HG03378 (cell line): Measurements from ENCODE around the gene DEPDC1B.
"Not testable (repeated sequence)": the region's sequence is repeated elsewhere in the genome, so short reads cannot be mapped to it uniquely, and the experiment has no call there.

Source experiments
- ATAC-seq: cut with Tn5 transposase; IDR thresholded peaks from one replicate; pipeline ENCODE4 v1.9.1; 2021; ENCODE audit warnings: mild to moderate bottlenecking, moderate library complexity; ENCODE audit not compliant: unreplicated experiment

Gene DEPDC1B, protein sequence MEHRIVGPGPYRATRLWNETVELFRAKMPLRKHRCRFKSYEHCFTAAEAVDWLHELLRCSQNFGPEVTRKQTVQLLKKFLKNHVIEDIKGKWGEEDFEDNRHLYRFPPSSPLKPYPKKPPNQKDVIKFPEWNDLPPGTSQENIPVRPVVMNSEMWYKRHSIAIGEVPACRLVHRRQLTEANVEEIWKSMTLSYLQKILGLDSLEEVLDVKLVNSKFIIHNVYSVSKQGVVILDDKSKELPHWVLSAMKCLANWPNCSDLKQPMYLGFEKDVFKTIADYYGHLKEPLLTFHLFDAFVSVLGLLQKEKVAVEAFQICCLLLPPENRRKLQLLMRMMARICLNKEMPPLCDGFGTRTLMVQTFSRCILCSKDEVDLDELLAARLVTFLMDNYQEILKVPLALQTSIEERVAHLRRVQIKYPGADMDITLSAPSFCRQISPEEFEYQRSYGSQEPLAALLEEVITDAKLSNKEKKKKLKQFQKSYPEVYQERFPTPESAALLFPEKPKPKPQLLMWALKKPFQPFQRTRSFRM

DNA sequence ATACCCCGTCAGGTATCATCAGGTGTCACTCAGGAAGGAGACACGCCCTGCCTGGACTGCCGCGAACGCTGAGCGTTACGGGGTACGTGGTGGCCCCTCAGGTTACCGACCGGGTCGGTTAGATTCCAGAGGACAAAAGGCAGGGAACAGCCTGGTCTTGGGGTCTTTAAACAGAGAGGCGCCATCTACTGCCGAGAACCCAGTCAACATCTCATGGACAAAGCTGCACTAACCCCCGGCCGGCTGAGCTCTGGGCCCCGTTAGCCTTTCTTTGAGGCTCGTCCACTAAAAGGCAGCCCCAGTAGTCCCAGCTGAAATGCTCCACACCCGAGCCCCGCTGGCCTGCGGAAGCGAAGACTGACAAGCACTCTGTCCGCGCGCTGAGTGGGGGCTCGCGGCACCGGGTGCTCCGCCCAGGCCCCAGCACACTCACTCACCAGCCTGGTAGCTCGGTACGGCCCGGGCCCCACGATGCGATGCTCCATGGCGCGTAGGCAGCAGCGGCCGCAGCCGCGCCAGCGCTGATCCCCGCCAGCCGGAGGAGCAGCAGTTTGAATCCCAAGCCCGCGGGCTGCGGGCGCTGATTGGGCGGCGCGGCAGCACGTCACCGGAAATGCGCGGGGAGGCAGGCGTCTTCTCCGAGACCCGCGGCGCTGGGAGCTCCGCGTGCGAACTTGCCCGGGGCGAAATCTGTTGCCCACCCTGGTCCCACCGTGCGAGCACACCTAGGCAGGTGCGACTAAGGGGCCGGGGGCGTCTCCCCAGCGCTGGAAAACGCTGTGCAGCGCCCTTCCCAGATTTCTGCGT, at the start of gene DEPDC1B:
DEPDC1B (minus strand) TSS at position 558 of the 807 bp plus-strand sequence; CDS start at position 485, 73 bp downstream.
- ATAC-seq = peak; percentile 87

DNA sequence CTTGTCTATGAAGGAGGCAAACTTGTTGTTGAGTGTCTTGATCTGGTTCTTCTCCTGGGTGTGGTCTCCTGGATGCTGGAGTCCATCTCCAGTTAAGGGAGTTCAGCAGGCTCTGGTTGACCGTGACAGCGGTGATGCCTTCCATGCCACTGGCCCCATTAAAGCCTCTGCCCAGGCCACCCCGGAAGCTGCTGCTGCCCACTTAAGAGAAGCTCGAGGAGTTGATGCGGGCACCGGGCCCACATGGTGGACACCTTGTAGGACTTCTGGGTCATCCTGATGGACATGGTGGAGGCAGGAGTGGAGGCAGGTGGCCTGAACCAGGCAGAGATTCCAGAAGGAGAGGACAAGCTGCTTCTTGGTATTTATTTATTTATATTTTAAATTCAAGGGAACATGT, 44.7 kb upstream of the DEPDC1B start:
- no peak for ATAC-seq

DNA sequence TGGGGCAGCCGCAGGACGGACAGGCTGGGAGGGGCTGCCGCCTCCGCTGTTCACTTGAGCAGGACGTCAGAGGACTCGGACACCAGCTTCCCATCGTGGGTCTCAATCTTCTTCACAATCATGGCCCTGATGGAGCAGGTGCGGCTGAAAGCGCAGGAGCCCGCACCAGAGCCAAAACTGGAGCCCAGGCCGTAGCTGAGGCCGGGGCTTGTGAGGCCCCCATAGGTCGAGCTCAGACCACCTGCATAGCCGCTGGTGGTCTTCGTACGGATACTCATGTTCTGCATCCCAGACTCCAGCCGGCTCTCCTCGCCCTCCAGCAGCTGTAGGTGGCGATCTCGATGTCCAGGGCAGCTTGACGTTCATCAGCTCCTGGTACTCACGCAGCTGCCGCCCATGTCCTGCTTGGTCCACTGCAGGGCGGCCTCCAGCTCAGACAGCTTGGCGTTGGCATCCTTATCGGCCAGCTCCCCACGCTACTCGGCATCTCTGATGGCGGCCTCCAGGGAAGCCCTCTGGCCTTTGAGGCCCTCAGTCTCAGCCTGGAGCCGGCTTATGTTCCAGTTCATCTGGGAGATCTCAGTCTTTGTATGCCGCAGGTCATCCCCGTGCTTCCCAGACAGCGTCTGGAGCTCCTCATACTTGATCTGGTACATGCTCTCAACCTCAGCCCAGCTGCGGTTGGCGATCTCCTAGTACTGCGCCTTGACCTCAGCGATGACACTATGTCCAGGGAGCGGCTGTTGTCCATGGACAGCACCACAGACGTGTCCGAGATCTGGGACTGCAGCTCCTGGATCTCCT, 43.7 kb upstream of the DEPDC1B start:
- ATAC-seq = no peak

DNA sequence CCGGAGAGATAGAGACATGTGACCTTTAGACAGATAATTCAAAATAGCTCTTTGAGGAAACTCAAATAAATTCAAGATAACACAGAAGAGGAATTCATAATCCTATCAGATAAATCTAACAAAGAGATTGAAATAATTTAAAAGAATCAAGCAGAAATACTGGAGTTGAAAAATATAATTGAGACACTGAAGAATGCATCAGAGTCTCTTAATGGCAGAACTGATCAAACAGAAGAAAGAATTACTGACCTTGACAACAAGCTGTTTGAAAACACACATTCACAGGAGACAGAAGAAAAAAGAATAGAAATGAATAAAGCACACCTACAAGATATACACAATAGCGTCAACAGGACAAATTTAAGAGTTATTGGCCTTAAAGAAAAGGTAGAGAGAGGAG, 40.4 kb upstream of the DEPDC1B start:
- no peak for ATAC-seq

DNA sequence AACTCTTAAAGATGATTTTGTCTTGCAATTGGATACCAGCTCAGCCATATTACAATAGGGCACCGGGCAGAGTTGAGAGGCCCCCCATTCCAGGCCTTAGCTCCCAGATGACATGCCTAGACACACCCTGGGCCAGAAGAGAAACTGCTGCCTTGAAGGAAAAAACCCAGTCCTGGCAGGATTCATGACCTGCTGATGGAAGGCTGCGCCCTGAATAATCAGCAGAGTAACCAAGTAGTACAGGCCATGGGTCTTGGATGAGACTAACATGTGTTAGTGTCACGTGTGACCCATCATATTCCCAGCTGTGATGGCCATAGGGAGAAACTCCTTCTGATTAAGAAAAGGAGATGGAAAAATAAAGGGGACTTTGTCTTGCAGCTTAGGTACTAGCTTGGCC, 39.0 kb upstream of the DEPDC1B start:
- no peak for ATAC-seq

DNA sequence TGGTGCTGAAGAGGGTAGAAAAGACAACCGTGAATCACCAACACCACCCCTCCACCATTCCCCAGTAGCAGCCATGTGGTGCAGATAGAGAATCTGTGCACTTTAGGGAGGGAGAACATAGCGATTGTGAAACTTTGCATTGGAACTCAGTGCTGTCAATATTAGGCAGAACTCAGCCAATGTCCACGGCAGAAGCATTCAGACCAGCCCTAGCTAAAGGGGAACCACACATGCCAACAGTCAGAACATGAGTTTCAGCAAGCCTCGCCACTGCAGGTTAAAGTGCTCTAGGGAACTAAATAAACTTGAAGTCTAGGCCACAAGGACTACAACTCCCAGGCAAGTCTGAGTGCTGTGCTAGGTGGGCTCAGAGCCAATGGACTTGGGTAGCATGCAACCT, 38.5 kb upstream of the DEPDC1B start:
- no peak for ATAC-seq

DNA sequence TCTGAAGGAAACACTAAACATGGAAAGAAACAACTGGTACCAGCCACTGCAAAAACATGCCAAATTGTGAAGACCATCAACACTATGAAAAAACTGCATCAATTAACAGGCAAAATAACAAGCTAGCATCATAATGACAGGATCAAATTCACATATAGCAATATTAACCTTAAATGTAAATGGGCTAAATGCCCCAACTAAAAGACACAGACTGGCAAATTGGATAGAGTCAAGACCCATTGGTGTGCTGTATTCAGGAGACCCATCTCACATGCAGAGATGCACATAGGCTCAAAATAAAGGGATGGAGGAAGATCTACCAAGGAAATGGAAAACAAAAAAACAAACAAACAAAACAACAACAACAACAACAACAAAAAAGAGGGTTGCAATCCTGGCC, 30.9 kb upstream of the DEPDC1B start:
- ATAC-seq = not testable (repeated sequence)

DNA sequence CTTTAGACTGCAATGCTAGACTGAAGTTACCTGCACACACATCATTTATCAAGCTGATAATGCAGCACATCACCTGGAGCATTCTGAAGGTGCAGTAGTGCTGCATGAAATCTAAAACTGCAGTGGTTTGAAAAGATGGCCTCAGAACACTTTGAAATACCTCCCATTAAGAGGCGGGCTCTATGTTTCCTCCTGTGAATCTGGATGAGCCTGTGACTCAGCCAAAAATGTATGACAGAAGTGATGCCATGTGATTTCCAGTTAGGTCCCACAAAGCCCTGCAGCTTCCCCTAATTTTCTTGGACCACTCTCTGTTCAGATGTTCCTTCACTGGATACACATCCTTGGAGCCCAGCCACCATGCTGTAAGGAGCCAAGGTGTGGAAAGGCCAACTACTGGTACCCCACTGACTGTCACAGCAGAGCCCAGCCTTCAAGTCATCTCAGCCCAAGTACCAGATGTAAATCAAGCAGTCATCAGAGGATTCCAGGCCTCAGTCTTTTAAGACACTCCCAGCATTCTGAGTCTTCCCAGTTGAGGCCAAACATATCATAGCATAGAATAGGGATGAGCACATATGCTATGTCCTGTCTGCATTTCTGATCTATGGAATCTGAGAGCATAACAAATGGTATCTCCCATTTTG, 27.2 kb upstream of the DEPDC1B start:
- ATAC-seq = no peak

DNA sequence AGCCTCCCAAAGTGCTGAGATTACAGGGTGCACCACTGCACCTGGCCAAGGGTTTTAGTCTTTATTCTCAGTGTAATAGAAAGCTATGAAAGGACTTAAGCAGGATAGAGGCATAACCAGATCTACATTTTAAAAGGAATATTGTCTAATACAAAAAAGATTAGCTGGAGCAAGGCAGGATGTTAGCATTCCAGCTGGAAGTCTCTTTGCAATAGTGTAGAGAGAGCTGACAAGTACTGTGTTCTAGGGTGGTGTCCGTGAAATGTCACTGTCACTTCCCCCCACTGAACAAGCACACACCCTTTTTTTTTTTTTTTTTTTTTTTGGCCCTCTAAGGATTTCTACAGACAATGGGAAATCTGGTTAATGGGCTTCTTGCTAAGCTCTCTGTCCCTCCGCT, 24.2 kb upstream of the DEPDC1B start:
- ATAC-seq = no peak

DNA sequence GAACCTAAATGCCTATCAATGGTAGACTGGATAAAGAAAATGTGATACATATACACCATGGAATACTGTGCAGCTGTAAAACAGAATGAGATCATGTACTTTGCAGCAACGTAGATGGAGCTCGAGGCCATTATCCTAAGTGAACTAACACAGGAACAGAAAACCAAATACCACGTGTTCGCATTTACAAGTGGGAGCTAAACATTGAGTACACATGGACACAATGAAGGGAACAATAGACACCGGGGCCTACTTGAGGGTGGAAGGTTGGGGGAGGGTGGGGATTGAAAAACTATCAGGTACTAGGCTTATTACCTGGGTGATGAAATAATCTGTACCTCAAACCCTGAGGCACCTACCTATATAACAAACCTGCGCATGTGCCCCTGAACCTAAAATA, 22.4 kb upstream of the DEPDC1B start:
- no peak for ATAC-seq

DNA sequence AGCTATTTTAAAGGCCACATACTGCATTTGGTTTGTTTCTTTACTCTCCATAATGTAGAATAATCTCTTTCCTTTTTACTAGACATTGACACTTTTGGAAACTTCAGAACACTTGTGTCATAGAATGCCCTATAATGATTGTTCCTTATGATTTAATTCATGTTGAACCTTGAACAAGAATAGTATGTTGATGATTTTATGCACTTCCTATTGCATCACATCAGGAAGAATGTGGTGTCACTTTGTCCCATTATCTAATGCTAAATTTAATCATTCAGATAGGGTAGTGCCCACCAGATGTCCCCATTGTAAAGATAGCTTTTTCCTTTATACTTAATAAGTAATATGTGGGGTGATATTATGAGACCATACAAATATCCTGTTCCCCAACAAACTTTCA, 19.4 kb upstream of the DEPDC1B start:
- ATAC-seq = no peak

DNA sequence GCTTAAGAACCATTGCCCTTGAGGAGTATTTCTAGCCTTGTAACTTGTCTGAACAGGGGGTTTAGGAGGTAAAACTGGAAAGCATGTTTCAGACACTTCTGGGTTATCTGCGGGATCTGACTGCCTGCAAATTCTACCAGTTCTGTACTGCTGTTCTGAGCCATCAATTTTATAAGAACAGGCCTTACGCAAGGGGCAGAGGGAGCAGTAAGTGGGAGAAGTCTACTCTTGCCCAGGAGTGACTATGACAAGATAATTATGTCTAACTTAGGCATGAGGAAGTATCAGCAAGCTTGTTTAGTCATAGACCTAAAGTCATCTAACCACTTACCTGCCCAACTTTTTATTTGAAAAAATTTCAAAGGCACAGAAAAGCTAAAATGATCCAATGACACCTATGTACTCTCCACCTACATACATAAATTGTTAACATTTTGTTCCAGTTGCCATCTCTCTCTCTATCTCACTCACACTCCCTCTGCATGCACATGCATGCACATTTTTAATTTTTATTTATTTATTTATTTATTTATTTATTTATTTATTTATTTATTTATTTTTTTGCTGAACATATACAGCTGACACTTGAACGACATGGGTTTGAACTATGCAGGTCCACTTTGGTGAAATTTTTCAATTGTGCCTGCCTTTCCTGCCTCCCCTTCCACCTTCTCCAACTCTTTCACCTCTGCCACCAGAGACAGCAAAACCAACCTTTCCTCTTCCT, 18.4 kb upstream of the DEPDC1B start:
- no peak for ATAC-seq

DNA sequence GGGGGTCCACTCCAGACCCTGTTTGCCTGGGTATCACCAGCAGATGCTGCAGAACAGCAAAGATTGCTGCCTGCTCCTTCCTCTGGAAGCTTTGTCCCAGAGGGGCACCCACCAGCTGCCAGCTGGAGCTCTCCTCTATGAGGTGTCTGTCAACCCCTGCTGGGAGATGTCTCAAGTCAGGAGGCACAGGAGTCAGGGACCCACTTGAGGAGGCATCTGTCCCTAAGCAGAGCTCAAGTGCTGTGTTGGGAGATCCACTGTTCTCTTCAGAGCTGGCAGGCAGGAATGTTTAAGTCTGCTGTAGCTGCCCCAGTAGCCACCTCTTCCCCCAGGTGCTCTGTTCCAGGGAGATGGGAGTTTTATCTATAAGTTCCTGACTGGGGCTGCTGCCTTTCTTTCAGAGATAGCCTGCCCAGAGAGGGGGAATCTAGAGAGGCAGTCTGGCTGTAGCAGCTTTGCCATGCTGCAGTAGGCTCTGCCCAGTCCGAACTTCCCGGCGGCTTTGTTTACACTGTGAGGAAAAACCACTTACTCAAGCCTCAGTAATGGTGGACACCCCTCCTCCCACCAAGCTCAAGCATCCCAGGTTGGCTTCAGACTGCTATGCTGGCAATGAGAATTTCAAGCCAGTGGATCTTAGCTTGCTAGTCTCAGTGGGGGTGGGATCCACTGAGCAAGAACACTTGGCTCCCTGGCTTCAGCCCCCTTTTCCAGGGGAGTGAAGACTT, 15.4 kb upstream of the DEPDC1B start:
- not testable (repeated sequence) for ATAC-seq

DNA sequence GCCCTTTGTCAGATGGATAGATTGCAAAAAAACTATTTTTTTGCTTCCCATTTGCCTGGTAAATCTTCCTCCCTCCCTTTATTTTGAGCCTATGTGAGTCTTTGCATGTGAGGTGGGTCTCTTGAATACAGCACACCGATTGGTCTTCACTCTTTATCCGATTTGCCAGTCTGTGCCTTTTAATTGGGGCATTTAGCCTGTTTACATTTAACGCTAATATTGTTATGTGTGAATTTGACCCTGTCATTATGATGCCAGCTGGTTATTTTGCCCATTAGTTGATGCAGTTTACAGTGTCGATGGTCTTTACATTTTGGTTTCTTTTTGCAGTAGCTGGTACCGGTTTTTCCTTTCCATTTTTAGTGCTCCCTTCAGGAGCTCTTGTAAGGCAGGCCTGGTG, 13.0 kb upstream of the DEPDC1B start:
- no peak for ATAC-seq

DNA sequence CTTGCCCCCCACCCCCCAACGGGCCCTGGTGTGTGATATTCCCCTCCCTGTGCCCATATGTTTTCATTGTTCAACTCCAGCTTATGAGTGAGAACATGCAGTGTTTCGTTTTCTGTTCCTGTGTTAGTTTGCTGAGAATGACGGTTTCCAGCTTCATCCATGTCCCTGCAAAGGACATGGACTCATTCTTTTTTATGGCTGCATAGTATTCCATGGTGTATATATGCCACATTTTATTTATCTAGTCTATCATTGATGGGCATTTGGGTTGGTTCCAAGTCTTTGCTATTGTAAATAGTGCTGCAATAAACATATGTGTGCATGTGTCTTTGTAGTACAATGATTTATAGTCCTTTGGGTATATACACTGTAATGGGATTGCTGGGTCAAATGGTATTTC, 11.9 kb upstream of the DEPDC1B start:
- ATAC-seq = not testable (repeated sequence)

DNA sequence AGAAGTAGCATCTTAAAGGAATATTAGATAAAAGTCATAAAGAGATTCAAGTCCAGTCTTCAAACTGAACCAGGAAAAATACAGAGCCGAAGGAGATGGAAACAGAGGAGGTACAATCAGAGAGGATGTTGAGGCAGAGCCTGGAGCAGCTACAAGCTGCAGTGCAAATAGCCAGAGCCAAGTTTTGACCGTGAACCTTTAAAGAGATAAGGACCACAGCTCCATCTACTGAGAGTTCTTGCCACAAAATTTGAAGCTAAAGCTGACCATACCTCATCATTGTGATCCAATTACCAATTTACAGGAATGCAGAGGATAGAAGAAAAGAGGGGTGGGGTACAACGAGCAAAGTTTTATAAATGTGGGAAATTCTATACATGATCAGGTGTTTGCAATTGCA, 10.4 kb upstream of the DEPDC1B start:
- no peak for ATAC-seq

DNA sequence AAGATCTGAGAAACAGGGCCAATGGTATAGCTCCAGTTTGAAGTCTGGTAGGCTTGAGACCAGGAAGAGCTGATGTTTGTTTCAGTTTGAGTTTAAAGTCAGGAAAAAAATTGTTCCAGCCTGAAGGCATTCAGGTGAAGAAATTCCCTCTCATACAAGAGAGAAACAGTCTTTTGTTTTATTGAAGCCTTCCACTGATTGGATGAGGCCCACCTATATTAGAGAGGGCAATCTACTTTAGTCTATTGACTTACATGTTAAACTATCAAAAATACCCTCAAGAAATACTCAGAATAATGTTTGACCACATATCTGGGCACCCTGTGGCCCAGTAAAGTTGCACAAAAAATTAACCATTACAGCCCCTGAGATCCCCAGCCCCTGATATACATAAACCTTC, 5.2 kb upstream of the DEPDC1B start:
- ATAC-seq = no peak

DNA sequence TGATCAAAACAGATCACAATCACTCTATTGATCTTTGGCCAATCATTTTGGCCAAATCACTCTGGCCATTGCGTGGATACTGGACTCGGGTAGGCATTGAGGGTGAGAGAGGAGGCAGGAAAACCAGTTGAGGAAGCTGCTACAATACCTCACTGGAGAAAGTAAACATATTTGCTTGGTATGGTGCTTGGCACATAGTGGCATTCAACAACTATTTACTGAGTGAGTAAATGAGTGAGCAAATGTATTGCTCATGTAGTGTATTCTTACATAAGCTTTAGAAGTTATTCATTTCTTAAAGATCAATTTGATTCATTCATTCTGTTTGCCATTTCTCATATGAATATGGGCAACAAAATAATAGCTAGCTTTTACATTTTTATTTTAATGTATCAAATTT, 4.0 kb upstream of the DEPDC1B start:
- no peak for ATAC-seq

DNA sequence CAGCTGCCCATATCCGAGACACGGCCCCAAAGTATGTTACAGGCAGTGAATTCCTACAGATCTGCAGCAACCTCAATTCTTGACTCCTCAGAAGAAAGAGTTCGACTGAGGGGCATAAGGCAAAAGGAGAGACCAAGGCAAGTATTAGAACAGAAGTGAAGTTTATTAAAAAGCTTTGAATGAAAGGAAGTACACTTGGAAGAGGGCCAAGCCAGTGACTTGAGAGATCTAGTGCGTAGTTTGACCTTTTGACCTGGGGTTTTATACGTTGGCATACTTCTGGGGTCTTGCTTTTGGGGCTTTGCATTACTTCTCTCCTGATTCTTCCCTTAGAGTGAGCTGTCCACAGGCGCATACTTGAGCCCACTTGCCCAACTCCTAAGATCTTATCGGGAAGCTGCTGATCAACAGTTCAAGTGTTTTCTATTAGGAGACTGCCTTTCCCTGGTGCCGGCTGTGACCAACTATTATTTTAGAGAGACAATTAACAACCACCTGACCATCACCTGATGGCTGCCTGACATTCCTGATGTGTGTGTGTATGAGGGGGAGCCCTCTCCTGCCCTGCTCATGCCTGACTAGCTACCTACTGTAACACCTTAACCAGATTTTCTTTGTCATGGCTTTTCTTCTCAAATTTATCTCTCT, 1.5 kb upstream of the DEPDC1B start:
- ATAC-seq = no peak
